HG03439 (cell line): ENCODE measurements around the gene SYNE2.

ENCODE experiments used
- ATAC-seq: cut with Tn5 transposase; IDR thresholded peaks from one replicate; pipeline ENCODE4 v1.9.1; 2021; ENCODE audit warnings: mild to moderate bottlenecking, moderate library complexity; ENCODE audit not compliant: unreplicated experiment

SYNE2 gene

DNA sequence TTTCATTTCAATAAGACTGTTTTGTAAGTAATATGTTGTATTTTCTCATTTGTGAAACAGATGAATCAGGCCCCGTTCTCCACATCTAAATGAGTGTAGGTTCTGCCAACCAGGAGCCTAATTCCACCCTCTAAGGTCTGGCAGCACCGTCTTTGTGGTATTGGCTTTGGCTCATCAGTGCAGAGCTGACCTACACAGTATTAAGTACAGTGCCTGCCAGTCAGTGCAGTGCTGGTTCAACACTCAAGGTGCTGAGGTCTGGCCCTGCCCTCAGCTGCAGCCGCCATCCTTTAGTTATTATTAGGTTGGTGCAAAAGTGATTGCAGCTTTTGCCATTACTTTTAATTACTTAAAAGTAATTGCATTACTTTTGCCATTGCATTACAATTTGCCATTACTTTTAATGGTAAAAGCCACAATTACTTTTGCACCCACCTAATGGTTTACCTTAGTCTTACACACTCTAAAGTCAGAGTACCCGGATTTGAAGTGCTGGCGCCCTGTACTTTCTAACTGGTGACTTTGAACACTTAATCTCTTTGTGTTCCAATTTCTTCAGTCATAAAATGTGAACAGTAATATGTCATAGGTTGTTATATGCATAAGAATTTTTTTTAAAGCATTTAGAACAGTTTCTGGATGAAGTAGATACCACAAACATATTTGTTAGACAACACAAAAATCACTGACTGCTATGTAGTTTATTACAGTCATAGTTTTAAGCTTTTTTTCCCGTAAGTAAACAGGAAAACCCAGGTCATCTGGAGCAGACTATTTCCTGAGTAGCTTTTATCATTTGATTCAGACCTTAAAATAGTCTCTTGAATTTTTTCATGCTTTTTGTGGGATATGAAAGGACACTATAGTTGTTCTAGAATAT is 99.5 kb downstream of the SYNE2 start:
- no peak for ATAC-seq

- no peak for ATAC-seq
Measured at GRCh38 chr14:63952933-63953437, 100.2 kb downstream of the SYNE2 start.

GRCh38 chr14:63956326-63956725 is 103.5 kb downstream of the SYNE2 start:
- ATAC-seq = no peak

- ATAC-seq = no peak
Measured at GRCh38 chr14:63960926-63961567, 108.2 kb downstream of the SYNE2 start.

DNA sequence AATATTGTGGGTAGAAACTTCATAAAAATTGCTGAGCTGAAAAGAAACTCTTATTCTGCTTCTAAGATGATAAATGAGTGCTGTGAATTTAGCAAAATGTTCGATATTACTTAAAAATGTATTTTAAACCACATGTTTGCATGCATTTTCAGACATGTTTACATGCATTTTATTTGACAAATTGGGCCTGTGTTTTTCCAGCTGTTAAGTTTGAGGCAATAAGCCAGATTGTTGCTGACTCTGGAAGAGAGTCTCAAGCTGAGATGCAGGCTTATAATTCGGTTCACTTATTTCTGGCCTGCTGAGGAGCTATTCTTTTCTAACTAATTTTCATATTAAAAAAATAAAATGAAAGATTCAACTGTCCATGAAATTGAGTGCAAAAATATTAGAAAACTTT is 110.1 kb downstream of the SYNE2 start:
- no peak for ATAC-seq

DNA sequence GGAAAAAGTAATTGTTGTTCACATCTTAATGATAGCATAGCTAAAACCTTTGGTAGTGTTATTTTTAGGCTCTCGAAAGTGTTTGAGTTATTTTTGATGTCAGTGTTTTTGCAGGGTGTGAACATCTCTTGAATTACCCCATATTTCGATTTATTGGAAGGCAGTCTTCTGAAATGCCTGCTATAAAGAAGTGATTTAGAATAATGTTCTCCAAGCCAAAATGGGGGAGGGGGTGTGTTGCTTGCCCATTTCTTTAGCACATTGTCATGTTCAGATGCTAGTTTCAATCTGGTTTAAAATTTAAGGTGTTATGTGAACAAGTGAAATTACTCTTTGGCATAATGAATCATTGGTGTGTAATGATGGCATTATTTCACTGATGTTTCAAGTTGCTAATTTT is 110.6 kb downstream of the SYNE2 start:
- no peak for ATAC-seq

DNA sequence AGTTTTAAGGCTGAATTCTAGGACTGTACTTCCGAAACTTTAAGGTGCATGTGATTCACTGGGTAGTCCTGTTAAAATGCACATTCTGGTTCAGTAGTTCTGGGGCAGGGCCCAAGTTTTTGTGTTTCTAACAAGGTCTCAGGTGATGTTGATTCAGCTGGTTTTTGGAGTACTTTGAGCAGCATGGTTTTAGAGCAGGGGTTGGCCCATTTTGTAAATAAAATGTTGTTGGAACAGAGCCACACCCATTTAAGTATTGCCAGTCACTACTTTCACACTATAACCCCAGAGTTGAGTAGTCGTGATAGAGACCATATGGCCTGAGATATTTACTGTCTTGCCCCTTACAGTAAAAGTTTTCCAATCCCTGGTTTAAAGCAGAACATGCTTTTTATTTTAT is 111.3 kb downstream of the SYNE2 start:
- ATAC-seq = no peak

DNA sequence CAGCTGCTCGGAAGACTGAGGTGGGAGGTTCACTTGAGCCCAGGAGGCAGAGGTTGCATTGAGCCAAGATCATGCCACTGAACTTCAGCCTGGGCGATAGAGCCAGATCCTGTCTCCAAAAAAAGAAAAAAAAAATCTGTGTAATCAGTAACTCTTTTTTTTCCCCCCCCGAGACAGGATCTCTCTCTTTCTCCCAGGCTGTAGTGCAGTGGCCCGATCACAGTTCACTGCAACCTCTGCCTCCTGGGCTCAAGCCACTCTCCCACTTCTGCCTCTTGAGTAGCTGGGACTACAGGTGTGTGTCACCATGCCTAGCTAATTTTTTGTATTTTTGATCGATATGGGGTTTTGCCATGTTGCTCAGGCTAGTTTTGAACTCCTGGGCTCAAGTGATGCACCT is 113.6 kb downstream of the SYNE2 start:
- ATAC-seq = no peak

- no peak for ATAC-seq
Measured at GRCh38 chr14:63972323-63972932, 119.6 kb downstream of the SYNE2 start.

GRCh38 chr14:63974176-63974575 is 121.4 kb downstream of the SYNE2 start:
- ATAC-seq = no peak

DNA sequence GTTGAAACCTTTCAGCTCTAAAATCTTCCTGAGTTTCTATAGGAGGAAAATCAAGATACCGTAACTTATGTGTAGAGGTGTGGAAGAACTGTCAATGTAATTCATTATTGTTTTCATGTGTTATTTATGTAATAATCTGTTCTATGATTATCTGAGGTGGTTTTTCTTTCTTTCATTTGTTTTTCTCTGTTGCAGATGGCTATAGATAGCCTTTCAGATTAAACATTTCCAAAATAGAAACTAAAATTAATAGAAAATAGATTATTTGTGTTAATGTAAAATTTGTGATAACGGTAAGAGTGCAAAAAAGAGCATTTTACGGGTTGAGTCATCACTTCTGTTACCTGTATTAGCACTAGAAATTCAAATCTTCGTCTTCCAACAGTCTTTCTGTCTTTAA is 128.8 kb downstream of the SYNE2 start:
- ATAC-seq = peak; percentile 50

DNA sequence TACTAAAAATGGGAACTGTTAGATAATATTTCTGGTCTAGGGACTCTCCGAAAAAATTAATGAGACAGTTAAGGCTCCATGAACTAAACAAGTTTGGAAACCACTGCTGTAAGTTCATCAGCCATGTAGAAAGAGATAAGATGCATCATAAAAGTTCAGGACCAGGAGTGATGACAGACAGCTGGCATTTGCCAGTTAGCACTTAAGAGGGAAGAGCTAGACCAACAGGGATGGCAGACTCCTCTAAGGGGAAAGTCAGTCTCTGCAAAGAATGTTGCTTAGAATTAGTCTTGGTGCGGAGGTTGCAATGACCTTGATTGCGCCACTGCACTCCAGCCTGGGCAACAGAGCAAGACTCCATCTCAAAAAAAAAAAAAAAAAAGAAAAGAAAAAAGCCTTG is 129.4 kb downstream of the SYNE2 start:
- no peak for ATAC-seq

DNA sequence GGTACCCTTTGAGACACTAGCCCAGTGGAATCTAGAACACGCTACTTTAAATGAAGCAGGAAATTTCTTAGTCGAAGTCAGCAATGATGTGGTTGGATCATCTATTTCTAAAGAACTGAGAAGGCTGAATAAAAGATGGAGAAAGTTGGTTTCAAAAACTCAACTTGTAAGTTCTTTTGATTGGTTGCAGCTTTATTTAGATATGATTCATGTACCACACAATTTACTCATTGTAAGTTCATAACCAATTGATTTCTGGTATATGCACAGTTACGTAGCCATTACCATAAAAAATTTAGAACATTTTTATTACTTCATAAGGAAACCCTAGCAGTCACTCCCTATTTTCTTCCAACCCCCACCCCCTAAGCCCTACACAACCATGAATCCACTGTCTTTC is 129.8 kb downstream of the SYNE2 start:
- no peak for ATAC-seq

DNA sequence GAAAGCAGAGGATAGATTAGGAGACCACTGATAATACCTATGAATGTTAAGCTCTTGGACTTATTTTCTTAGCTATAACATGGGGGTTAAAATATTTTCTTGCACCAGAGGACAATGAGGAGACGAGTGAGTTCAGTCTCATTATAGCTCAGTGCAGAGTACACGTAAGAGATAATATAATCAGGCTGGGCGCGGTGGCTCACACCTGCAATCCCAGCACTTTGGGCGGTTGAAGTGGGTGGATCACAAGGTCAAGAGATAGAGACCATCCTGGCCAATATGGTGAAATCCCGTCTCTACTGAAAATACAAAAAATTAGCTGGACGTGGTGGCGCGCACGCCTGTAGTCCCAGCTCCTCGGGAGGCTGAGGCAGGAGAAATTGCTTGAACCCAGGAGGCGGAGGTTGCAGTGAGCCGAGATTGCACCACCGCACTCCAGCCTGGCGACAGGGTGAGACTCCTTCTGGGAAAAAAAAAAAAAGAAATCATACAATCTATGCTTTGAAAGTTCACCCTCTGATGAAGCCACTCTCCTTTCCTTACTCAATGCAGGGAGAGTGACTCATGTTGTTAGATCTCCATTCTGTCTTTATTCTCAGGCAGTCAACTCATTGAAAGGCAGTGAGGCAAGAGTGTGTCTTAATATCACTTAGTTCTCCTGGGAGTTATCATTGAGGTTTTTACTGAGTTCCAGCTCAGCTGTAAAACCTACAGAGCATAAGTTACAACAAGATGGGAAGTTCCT is 134.2 kb downstream of the SYNE2 start:
- ATAC-seq = no peak

DNA sequence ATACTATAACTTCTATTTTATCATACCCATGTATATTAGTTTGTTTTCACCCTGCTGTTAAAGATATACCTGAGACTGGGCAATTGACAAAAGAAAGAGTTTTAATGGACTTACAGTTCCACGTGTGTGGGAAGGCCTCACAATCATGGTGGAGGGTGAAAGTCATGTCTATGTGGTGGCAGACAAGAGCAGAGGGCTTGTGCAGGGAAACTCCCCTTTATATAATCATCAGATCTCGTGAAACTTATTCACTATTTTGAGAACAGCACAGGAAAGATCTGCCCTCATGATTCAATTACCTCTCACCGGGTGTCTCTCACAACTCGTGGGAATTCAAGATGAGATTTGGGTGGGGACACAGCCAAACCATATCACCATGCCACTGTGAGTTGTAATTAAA is 135.8 kb downstream of the SYNE2 start:
- ATAC-seq = no peak

DNA sequence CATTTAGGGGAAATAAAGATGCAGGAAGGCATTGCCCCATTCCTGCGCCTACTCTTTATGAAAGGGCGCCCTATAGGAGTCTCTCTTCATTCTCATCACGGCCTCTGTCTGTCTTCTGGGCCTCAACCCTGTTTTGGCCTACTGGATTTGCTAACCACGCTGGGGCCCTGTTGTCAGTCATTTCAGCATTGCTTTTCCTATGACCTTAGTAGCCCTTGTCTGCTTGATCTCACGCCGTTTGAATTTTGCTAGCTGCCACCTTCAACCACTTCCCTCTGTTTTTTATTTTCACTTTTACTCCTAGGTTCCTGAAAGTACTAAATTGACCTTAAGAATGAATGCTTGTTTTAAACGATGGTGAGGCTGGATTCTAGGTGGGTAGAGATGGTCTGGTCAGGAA is 139.0 kb downstream of the SYNE2 start:
- ATAC-seq = no peak

GRCh38 chr14:63992858-63993257 is 140.1 kb downstream of the SYNE2 start:
- ATAC-seq = no peak

GRCh38 chr14:63993992-63994391 is 141.2 kb downstream of the SYNE2 start:
- ATAC-seq = no peak

GRCh38 chr14:63995285-63995684 is 142.5 kb downstream of the SYNE2 start:
- no peak for ATAC-seq

DNA sequence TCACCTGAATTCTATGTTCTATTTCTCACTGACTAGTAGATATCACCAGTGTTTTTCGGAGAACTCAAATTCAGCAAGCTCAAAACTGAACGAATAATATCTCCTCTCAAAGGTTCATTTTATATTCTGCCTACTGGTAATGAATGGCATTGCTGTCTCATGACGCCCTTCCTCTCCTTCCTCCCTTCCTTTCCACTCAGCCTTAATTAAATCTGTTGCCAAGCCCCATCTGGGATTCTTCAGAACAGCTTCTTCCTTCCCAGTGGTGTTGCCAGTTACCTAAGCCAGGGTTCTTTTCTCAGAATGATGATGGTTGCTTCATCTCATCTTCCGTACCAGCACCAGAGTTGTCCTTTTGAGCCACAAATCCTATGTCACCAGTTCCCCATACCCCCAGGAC is 143.2 kb downstream of the SYNE2 start:
- ATAC-seq = no peak

DNA sequence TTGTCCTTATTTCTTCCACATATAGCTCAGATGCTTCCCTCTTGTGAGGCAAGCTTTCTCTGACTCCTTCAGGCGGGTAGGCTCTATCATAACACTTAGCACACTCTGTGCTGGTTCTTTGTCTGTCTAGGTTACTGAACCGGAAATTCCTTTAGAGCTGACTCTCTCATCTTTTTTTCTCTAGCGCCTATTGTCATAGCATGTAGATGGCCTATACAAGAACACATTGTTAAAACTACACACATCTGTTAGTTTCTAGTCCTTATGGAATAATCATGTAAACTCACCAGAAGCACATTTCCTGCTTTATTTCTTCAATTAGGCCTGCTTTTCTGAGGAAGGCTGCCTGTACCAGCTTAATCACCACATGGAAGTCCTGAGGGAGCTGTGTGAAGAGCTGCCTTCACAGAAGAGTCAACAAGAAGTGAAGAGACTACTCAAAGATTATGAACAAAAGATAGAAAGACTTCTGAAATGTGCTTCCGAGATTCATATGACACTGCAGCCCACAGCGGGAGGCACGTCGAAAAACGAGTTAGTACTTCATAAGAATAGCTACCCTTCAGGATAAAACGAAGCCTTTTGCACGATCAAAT is 143.9 kb downstream of the SYNE2 start:
- ATAC-seq = no peak
